Measurements from ENCODE around the gene ITGAX.

Gene ITGAX

DNA sequence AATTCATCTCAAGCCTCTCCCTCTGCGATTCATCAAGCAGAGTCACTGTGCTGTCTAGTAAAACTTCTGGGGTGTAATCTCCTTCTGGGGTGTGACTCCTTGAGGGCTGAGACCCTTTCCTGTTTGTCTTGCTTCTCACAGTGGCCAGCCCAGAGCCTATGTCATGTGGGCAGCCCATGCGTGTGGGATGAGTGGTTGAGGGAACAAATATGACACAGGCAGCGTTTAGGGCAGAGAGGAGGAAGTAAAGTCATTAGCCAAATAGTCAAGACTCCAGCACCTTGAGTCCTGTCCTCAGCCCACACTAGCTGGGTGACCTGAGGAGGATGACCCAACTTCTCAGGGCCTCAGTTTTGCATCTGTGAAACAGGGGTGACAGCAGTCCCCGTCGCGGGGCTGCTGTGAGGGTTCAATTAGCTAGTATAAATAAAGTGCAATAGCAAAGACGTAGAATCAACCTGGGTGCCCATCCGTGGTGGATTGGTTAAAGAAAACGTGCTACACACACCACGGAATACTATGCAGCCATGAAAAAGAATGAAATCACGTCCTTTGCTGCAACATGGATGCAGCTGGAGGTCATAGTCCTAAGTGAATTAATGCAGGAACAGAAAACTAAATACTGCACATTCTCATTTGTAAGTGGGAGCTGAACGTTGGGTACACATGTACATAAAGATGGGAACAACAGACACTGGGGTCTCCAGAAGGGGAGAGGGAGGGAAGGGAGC, 4.5 kb upstream of the ITGAX start:
- DNase-seq (ENCODE audit: low spot score) = no peak

DNA sequence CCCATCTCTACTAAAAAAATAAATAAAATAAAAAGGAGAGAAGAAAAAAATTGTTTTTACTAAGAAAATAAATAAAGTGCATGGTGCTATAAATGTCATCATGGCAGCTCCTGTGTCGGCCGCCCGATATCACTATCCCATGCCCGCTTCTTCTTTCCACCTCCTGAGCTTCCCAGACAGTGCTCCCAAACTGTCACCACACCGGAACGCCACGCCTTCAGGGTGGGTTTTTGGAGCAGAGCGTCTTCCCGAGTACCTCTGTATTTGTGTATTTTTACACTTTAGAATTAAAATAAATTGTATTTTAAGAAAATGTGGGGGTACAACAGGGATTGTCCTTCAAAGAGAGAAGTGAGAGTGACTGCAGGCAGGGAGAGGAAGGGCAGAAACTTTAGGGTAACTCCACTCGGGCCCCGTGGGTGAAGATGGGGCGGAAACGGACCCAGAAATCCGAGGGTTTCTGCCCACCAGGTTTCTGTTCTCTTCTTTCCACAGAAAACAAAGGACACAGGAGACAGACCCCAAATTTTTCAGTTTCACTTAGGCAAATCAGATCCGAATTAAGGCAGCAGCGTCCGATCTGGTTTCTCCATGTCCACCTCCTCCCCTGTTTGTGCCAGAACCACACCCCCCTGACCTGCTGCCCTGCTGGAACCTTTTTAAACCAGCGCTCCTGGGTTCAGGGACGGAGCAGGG, 3.6 kb upstream of the ITGAX start:
- no peak for TF ChIP-seq CTCF (IDR thresholded peaks at IDR 0.05; ENCODE audit: extremely low read depth, missing control alignments)
- DNase-seq (ENCODE audit: low spot score) = no peak

More for the DNA sequence above, 4.5 kb upstream of the ITGAX start:
- no peak for TF ChIP-seq CTCF (IDR thresholded peaks at IDR 0.05; ENCODE audit: extremely low read depth, missing control alignments)

DNA sequence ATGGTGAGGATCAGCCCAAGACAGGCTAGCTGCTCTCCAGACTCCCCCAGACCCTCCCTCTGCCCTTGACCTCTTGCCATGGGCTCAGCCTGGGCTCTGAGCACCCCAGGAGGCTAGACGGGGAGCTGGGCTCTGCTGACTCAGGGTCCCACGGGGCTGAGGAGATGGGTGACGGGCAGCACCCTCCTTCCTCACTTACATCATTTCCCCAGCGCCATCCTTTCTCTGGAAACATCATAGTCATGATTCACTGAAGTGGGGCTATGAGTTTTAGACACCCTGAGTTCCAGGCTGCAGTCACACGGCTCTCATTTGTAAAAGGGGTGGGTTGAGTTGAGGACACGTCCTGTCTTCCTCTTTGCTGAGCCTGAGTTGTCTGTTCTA, 3.0 kb upstream of the ITGAX start:
- no peak for DNase-seq (ENCODE audit: low spot score)
- no peak for TF ChIP-seq CTCF (IDR thresholded peaks at IDR 0.05; ENCODE audit: extremely low read depth, missing control alignments)

GRCh38 chr16:31352376-31353115, 2.4 kb upstream of the ITGAX start:
- DNase-seq (ENCODE audit: low spot score) = no peak
- no peak for TF ChIP-seq CTCF (IDR thresholded peaks at IDR 0.05; ENCODE audit: extremely low read depth, missing control alignments)

GRCh38 chr16:31355431-31356100, 590 bp downstream of the ITGAX start:
- DNase-seq (ENCODE audit: low spot score) = no peak

GRCh38 chr16:31356566-31357323, 1.8 kb downstream of the ITGAX start:
- no peak for TF ChIP-seq CTCF (IDR thresholded peaks at IDR 0.05; ENCODE audit: extremely low read depth, missing control alignments)
- no peak for DNase-seq (ENCODE audit: low spot score)

More at GRCh38 chr16:31355431-31356100, 590 bp downstream of the ITGAX start:
- no peak for TF ChIP-seq CTCF (IDR thresholded peaks at IDR 0.05; ENCODE audit: extremely low read depth, missing control alignments)

Measured in GM20000 (cell line).